ENCODE results near the gene AGPAT4.

AGPAT4 gene

GRCh38 chr6:161133963-161134362, 139.9 kb downstream of the AGPAT4 start:
- Histone ChIP-seq H3K4me3 (ENCODE audit: low read length) (no peak overlapping the region), H3K4me1 (ENCODE audit: control insufficient read depth, low read length) (no peaks in the 10 kb centered on the region), H3K27me3 (ENCODE audit: control insufficient read depth, low read length) (no peaks in the 10 kb centered on the region), H3K9me2 (replicated peaks; ENCODE audit: control insufficient read depth, low read length) (no peaks in the 10 kb centered on the region), H3F3A (ENCODE audit: control insufficient read depth, insufficient read depth) (no peaks in the 10 kb centered on the region), H3K4me2 (ENCODE audit: low read length) (no peak overlapping the region), H4K20me1 (ENCODE audit: control insufficient read depth, insufficient read depth, low read depth, low read length) (no peaks in the 10 kb centered on the region), H3K36me3 (ENCODE audit: control insufficient read depth, low read length) (peaks cover 9% of the 10 kb centered on the region), H3K79me2 (ENCODE audit: control insufficient read depth, low read length) (no peaks in the 10 kb centered on the region), H3K27ac (ENCODE audit: low read depth, low read length) (no peak overlapping the region), H3K9me3 (ENCODE audit: control insufficient read depth, insufficient read depth, low read length) (no peaks in the 10 kb centered on the region)
- no peak for TF ChIP-seq CTCF (IDR thresholded peaks at IDR 0.05; ENCODE audit: low read depth, low read length, poor library complexity, severe bottlenecking)
- TF ChIP-seq EZH2phosphoT487 (IDR thresholded peaks at IDR 0.05; ENCODE audit: borderline replicate concordance, low read length), result no peak

GRCh38 chr6:161132384-161132783, 141.5 kb downstream of the AGPAT4 start:
- Histone ChIP-seq H3K4me3 (ENCODE audit: low read length) (no peak overlapping the region), H3K79me2 (ENCODE audit: control insufficient read depth, low read length) (no peaks in the 10 kb centered on the region), H3K9me2 (replicated peaks; ENCODE audit: control insufficient read depth, low read length) (no peaks in the 10 kb centered on the region), H4K20me1 (ENCODE audit: control insufficient read depth, insufficient read depth, low read depth, low read length) (no peaks in the 10 kb centered on the region), H3F3A (ENCODE audit: control insufficient read depth, insufficient read depth) (no peaks in the 10 kb centered on the region), H3K4me2 (ENCODE audit: low read length) (no peak overlapping the region), H3K9me3 (ENCODE audit: control insufficient read depth, insufficient read depth, low read length) (no peaks in the 10 kb centered on the region), H3K27ac (ENCODE audit: low read depth, low read length) (no peak overlapping the region), H3K36me3 (ENCODE audit: control insufficient read depth, low read length) (peaks cover 12% of the 10 kb centered on the region), H3K27me3 (ENCODE audit: control insufficient read depth, low read length) (no peaks in the 10 kb centered on the region), H3K4me1 (ENCODE audit: control insufficient read depth, low read length) (no peaks in the 10 kb centered on the region)
- no peak for TF ChIP-seq EZH2phosphoT487 (IDR thresholded peaks at IDR 0.05; ENCODE audit: borderline replicate concordance, low read length)
- no peak for TF ChIP-seq CTCF (IDR thresholded peaks at IDR 0.05; ENCODE audit: low read depth, low read length, poor library complexity, severe bottlenecking)

- Histone ChIP-seq H3K9me2 (replicated peaks; ENCODE audit: control insufficient read depth, low read length) (no peaks in the 10 kb centered on the region), H3K4me2 (ENCODE audit: low read length) (no peak overlapping the region), H3K79me2 (ENCODE audit: control insufficient read depth, low read length) (no peaks in the 10 kb centered on the region), H3K27ac (ENCODE audit: low read depth, low read length) (no peak overlapping the region), H3K9me3 (ENCODE audit: control insufficient read depth, insufficient read depth, low read length) (no peaks in the 10 kb centered on the region), H3K4me1 (ENCODE audit: control insufficient read depth, low read length) (no peaks in the 10 kb centered on the region), H3K4me3 (ENCODE audit: low read length) (no peak overlapping the region), H3K36me3 (ENCODE audit: control insufficient read depth, low read length) (peaks cover 12% of the 10 kb centered on the region), H4K20me1 (ENCODE audit: control insufficient read depth, insufficient read depth, low read depth, low read length) (no peaks in the 10 kb centered on the region), H3F3A (ENCODE audit: control insufficient read depth, insufficient read depth) (no peaks in the 10 kb centered on the region), H3K27me3 (ENCODE audit: control insufficient read depth, low read length) (no peaks in the 10 kb centered on the region)
- TF ChIP-seq CTCF (IDR thresholded peaks at IDR 0.05; ENCODE audit: low read depth, low read length, poor library complexity, severe bottlenecking), result no peak
- no peak for TF ChIP-seq EZH2phosphoT487 (IDR thresholded peaks at IDR 0.05; ENCODE audit: borderline replicate concordance, low read length)
These were observed 142.7 kb downstream of the AGPAT4 start for GRCh38 chr6:161130967-161131766.

All from DOHH2 (cell line).